SK-MEL-5 (cell line): ENCODE measurements around the gene RBM39. TPM values are rescaled to one million over a fixed set of nuclear protein-coding genes. Genes with fewer than 3 reads are reported as not detected.
"Not testable (repeated sequence)": the region's sequence is repeated elsewhere in the genome, so short reads cannot be mapped to it uniquely, and the experiment has no call there.

Source experiments
- DNase-seq: peaks from one replicate; pipeline ENCODE4 v3.0.0-alpha.2; 2016; ENCODE audit warnings: low read depth, low spot score
- in situ Hi-C: cut with HindIII; loops from 2 replicates; pipeline ENCODE4 v1.10.0; 2016; ENCODE audit warnings: low sequenced_read_pairs, high pct_unique_total_duplicates, low pct_unique_long_range_greater_than_20kb
- total RNA-seq: library from RNA; depleted of rRNA; stranded (reverse); fragments of >200 nt; shearing (Covaris generic); gene quantifications from 2 replicates; pipeline ENCODE4 v1.2.3, GENCODE V29; 2014

The RBM39 gene
- total RNA-seq, 1 experiment from 2014 or later: 303 TPM

- in situ Hi-C loops: no loop called here
- DNase-seq: no peak
Measured at GRCh38 chr20:35762461-35762860, 20.4 kb upstream of the RBM39 start.

DNA sequence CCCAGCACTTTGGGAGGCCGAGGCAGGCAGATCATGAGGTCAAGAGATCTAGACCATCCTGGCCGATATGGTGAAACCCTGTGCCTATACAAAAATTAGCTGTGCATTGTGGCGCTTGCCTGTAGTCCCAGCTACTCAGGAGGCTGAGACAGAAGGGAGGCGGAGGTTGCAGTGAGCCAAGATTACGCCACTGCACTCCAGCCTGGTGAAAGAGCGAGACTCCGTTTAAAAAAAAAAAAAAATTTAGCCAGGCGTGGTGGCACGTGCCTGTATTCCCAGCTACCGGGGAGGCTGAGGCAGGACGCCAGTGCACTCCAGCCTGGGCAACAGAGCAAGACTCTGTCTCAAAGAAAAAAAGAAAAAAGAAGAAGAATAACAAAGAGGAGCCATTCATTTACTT, 19.5 kb upstream of the RBM39 start:
- DNase-seq, in situ Hi-C loops: not testable (repeated sequence)

DNA sequence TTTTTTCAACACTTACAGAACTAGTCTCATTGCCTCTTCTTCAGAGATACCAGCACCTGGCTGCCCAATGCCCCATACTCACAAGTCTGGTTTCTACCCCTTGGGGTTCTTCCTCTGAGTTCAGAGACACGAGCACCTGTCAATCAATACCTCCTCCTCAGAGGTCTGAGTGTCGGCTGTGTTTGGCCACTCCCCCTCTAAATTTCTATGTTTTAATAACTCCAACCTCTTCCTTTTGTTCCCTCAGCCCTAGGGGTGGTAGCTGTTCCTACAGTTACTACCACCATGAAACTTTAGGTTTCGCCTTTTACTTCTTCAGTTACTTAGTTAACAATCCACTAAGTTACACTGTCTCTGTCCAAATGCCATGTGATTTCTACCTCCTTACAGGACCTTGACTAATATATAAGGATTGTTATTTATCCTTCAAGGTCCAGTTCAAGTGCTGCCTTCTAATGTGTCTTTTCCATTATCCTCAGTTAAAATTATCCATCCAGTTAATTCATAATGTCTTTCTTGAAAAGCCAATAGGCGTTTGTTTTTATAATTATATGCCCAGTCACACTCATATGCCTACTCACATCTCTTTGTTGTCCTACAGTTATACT, 15.1 kb upstream of the RBM39 start:
- in situ Hi-C loops: no loop called here

GRCh38 chr20:35756404-35756803, 14.3 kb upstream of the RBM39 start:
- in situ Hi-C loops: no loop called here
- no peak for DNase-seq

More for the DNA sequence above, 15.1 kb upstream of the RBM39 start:
- no peak for DNase-seq

- in situ Hi-C loops: no loop called here
- DNase-seq: peak; percentile 60
Measured at GRCh38 chr20:35750611-35751010, 8.6 kb upstream of the RBM39 start.

DNA sequence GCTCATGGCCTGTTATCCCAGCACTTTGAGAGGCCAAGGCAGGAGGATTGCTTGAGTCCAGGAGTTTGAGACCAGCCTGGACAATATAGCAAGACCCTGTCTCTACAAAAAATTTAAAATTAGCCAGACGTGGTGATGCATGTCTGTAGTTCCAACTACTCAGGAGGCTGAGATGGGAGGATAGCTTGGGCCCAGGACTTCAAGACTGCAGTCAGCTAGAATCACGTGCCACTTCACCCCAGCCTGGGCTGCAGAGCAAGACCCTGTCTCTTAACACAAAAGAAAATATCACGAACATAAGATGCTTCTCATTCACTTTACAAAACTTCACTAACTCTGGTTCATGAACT, 2.4 kb upstream of the RBM39 start:
- DNase-seq, in situ Hi-C loops: not testable (repeated sequence)

DNA sequence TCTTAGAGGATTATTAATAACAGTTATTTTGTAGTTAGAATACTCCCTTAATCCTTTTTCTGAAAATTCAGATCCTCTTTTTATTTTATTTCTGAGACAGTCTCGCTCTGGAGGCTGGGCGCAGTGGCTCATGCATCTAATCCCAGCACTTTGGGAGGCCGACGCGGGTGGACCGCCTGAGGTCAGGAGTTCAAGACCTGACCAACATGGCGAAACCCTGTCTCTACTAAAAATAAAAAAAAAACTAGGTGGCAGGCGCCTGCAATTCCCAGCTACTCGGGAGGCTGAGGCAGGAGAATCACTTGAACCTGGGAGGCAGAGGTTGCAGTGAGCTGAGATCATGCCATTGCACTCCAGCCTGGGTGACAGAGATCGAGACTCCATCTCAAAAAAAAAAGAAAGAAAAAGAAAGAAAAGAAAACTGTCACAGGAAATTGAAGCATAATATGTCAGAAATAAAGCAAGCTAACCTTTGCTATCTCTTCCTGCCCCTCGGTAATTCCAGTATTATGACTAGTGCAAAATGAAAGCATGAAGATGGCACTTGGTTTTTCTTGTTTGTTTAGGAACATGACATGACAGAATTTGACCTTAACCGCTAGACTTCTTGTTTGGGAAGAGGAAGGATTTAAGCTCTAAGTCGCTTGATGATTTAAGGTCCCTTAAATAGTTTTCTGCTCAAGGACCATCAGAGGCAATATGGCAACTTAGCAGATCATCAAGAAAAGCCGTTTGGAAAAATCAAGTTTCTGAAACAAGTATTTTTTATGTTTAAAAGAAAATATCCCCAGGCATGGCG, 1.8 kb upstream of the RBM39 start:
- DNase-seq: no peak
- in situ Hi-C loops: no loop called here

DNA sequence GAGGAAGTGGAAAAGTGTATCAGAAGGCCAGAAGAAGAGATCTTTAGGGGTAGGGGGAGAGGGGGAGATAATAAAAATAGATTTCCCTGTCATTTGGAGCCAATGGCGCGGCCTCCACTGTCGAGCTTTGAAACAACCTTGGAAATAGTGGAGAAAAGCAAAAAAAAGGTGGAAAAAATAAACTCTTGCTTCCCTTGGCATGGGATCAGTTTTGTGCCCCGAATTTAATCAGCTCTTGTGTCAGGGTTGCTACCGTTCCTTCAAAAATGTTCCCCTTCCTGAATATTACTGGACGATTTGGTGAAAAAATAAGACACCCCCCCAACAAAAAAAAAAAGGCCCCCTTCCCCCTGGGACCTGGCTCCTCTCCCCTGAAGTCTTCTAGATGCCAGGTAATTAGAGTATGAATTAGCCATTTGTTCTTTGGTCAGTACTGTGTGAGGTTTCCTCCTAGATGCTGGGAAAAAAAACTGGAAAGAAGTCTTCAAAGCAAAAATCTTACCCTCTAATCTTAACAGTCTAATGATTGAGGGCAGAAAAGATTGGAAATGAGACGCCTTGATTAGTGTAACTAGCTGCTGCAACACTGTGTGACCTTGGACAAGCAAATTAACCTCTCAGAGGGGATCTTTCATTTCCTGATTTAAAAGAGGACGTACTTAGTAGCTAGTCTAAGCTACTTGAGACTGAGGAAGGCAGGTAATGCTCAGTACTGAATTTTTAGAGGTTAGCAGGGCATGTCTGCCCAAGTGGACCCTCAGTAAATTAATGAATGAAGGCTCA, 872 bp upstream of the RBM39 start:
- in situ Hi-C loops: no loop called here

GRCh38 chr20:35739294-35740163, 2.5 kb downstream of the RBM39 start:
- DNase-seq: peak; percentile 53
- in situ Hi-C loops: no loop called here

More for the DNA sequence above, 872 bp upstream of the RBM39 start:
- peak; percentile 59 for DNase-seq

DNA sequence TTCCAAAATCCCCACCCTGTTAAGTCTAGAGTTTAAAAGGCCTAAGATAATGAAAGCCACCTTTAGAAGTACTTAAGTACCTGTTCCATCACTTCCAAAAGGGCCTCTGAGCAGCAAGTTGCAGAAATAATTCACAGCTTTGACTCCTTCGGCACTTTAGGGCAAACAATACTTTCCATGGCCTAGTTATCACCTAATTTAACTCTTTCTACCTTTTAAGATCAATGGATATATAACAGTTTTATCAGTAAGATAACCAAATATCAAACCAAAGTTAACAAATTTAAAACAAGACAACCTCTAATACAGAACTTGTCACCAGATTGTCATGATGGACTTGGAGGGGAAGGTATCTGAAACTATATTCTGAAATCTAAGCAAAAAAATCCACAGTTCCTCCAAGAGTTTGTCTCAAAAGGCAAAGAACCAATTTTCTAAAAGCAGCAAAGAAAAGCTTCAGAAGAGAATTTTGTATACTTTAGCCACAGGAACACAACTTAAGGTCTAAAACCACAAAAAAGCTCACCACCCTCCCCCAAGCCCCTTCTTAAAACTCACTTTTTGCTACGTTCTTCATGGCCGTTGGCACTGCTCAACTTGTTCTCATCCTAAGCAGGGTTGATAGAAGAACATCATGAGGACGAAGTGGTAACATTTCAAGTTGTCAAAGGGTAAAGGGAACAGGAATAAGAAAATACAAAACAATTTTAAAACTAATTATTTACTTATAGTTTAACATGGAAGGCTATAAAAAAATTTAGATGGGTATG, 3.5 kb downstream of the RBM39 start:
- in situ Hi-C loops: no loop called here

GRCh38 chr20:35737865-35738333, 4.2 kb downstream of the RBM39 start:
- in situ Hi-C loops: no loop called here

More for the DNA sequence above, 3.5 kb downstream of the RBM39 start:
- DNase-seq: no peak

GRCh38 chr20:35735826-35736470, 6.1 kb downstream of the RBM39 start:
- in situ Hi-C loops: no loop called here
- no peak for DNase-seq

More at GRCh38 chr20:35737865-35738333, 4.2 kb downstream of the RBM39 start:
- no peak for DNase-seq

DNA sequence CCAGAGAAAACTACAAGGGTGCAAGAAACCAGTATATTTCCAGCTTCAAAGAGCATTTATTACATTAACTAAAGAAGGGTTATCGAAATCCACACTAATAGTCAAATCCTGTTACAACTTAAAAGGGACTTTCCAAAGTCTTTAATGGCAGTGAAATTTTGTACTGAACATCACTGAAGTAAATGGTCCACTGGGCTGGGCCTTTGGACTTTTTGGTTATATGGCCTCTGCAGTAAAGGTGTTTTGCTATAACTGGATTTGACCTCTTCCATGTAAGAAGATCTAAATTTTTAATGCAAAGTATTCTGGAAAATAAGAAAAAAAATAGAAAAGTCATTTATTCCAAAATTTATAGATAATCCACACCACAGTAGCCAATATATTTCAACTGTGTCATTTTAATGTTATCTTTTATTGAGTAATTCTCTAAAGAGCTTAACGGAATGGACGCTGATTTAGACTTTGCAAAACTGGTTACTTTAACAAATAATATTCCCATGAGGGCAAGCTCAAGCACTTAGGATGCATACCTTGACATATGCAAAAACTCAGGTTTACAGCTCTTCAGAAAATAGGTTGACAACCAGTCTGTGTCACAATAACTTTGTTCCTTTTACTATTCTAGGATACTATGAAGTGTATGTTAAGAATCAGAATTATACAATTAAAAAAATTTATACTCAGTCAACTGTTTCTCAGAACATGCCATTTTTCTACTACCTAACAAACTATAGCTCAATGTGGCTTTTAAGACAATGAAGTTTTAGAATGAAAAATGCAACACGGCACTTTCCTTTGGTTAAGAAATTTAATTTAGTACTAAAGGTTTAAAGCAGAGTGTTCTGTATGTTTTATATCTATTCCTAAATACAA, 7.0 kb downstream of the RBM39 start:
- in situ Hi-C loops: no loop called here
- DNase-seq: no peak

DNA sequence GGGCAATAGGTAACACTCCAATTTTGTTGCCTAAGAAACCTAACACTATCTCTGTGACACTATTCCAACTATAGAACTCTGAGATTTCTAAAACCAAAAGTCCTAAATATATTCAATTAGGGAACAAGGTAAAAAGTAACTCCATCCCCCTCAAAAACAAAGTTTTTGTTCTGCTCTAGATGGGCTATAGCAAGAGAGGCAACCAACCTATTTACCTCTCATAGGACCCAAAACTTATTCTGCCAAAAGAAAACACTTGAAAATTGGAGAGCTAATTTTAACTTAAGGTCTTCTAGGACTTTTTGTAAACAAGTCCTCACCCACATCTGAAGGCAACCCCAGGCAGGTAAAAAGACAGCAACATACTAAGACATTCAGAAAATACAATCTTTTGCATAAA, 7.7 kb downstream of the RBM39 start:
- DNase-seq: no peak
- in situ Hi-C loops: no loop called here

DNA sequence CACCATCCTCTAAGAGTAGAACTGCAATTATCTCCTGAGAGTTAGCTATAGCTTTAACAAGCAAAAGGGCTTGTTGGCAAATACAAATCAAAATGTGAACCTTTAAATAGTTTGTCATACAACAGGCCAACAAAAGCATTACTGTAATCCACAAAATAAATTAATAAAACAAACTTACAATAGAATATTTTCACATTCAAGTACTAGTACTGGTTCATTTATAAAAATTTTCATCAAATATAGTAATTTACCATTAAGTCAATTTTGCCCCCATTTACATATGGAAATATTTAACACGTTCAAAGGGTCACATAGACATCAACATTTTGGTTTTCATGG, 9.4 kb downstream of the RBM39 start:
- in situ Hi-C loops: no loop called here
- no peak for DNase-seq
